RWPE2 (cell line): ENCODE data around the gene CFAP58.

Source experiments
- ATAC-seq: fragments of 200-7000 bp; cut with Tn5 transposase; 3 replicates; pipeline ENCODE4 v1.9.1; 2021; ENCODE audit warnings: low read depth
- DNase-seq: peaks from one replicate; pipeline ENCODE4 v3.0.0-alpha.2; 2020; ENCODE audit warnings: low spot score
- H3K27ac ChIP-seq: fragments of 450-650 bp; 2 replicates; pipeline ENCODE4 v1.5.1; 2017; ENCODE audit warnings: mild to moderate bottlenecking; ENCODE audit not compliant: poor library complexity, severe bottlenecking
- H3K27me3 ChIP-seq: fragments of 250-450 bp; sonication (Bioruptor Pico); 2 replicates; pipeline ENCODE4 v1.5.1; 2021; ENCODE audit warnings: mild to moderate bottlenecking, moderate library complexity; ENCODE audit not compliant: insufficient read depth, poor library complexity, severe bottlenecking
- H3K36me3 ChIP-seq: fragments of 250-450 bp; sonication (Bioruptor Pico); 2 replicates; pipeline ENCODE4 v1.5.1; 2020; ENCODE audit warnings: low read depth, mild to moderate bottlenecking, moderate library complexity
- H3K4me1 ChIP-seq: fragments of 250-450 bp; sonication (Bioruptor Pico); 2 replicates; pipeline ENCODE4 v1.5.1; 2021; ENCODE audit warnings: mild to moderate bottlenecking, moderate library complexity; ENCODE audit not compliant: insufficient read depth, poor library complexity, severe bottlenecking
- H3K4me3 ChIP-seq: fragments of 250-450 bp; sonication (Bioruptor Pico); 2 replicates; pipeline ENCODE4 v1.5.1; 2021; ENCODE audit warnings: mild to moderate bottlenecking, moderate library complexity; ENCODE audit not compliant: severe bottlenecking
- H3K9me3 ChIP-seq: fragments of 250-450 bp; sonication (Bioruptor Pico); 2 replicates; pipeline ENCODE4 v1.5.1; 2021; ENCODE audit warnings: mild to moderate bottlenecking, moderate library complexity; ENCODE audit not compliant: severe bottlenecking
- TF ChIP-seq, protein P1 (sequence below): fragments of 450-650 bp; IDR thresholded peaks from one replicate; pipeline ENCODE4 v1.5.1; 2017; ENCODE audit warnings: mild to moderate bottlenecking, moderate library complexity; ENCODE audit not compliant: poor library complexity, severe bottlenecking

Gene CFAP58

GRCh38 chr10:104314591-104315485 is 38.8 kb upstream of the CFAP58 start:
- Histone ChIP-seq H3K9me3 (no peaks in the 10 kb centered on the region), H3K4me1 (peaks cover 20% of the 10 kb centered on the region), H3K27me3 (no peaks in the 10 kb centered on the region), H3K4me3 (no peak overlapping the region), H3K36me3 (peaks cover 57% of the 10 kb centered on the region), H3K27ac (no peak overlapping the region)
- TF ChIP-seq, protein P1, sequence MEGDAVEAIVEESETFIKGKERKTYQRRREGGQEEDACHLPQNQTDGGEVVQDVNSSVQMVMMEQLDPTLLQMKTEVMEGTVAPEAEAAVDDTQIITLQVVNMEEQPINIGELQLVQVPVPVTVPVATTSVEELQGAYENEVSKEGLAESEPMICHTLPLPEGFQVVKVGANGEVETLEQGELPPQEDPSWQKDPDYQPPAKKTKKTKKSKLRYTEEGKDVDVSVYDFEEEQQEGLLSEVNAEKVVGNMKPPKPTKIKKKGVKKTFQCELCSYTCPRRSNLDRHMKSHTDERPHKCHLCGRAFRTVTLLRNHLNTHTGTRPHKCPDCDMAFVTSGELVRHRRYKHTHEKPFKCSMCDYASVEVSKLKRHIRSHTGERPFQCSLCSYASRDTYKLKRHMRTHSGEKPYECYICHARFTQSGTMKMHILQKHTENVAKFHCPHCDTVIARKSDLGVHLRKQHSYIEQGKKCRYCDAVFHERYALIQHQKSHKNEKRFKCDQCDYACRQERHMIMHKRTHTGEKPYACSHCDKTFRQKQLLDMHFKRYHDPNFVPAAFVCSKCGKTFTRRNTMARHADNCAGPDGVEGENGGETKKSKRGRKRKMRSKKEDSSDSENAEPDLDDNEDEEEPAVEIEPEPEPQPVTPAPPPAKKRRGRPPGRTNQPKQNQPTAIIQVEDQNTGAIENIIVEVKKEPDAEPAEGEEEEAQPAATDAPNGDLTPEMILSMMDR = no peak
- DNase-seq = no peak
- no peak for ATAC-seq

- Histone ChIP-seq H3K27ac (no peak overlapping the region), H3K4me3 (no peak overlapping the region), H3K36me3 (peaks cover 52% of the 10 kb centered on the region), H3K27me3 (no peaks in the 10 kb centered on the region), H3K9me3 (no peaks in the 10 kb centered on the region), H3K4me1 (peaks cover 27% of the 10 kb centered on the region)
- no peak for DNase-seq
- no peak for ATAC-seq
- TF ChIP-seq, protein P1 = no peak
Measured at GRCh38 chr10:104315486-104315921, 38.1 kb upstream of the CFAP58 start.

GRCh38 chr10:104316321-104317099 is 37.1 kb upstream of the CFAP58 start:
- Histone ChIP-seq H3K27me3 (no peaks in the 10 kb centered on the region), H3K27ac (peak overlapping the region; percentile 99), H3K4me3 (no peak overlapping the region), H3K36me3 (peaks cover 51% of the 10 kb centered on the region), H3K9me3 (no peaks in the 10 kb centered on the region), H3K4me1 (peaks cover 35% of the 10 kb centered on the region)
- no peak for DNase-seq
- TF ChIP-seq, protein P1 = no peak
- ATAC-seq = no peak

GRCh38 chr10:104317269-104317710 is 36.3 kb upstream of the CFAP58 start:
- no peak for ATAC-seq
- H3K27me3 ChIP-seq = no peaks in the 10 kb centered on the region
- H3K4me3 ChIP-seq = no peak overlapping the region
- TF ChIP-seq, protein P1 = no peak
- peak overlapping the region; percentile 99 for H3K27ac ChIP-seq
- no peaks in the 10 kb centered on the region for H3K9me3 ChIP-seq
- H3K36me3 ChIP-seq = peaks cover 43% of the 10 kb centered on the region
- peaks cover 43% of the 10 kb centered on the region for H3K4me1 ChIP-seq
- no peak for DNase-seq
